Pulmonary artery endothelial cell (primary cell): Measurements from ENCODE around the gene AEBP2. TPM values are rescaled to one million over a fixed set of nuclear protein-coding genes. Genes with fewer than 3 reads are reported as not detected.
"Not testable (repeated sequence)": the region's sequence is repeated elsewhere in the genome, so short reads cannot be mapped to it uniquely, and the experiment has no call there.

ENCODE experiments used
- DNase-seq: peaks from one replicate; pipeline ENCODE4 v3.0.0-alpha.2; 2011; ENCODE audit warnings: low read depth, low spot score
- total RNA-seq: library from RNA; depleted of rRNA; stranded (reverse); fragments of >200 nt; gene quantifications from 2 replicates; pipeline ENCODE4 v1.2.3, GENCODE V29; 2014

The AEBP2 gene, protein sequence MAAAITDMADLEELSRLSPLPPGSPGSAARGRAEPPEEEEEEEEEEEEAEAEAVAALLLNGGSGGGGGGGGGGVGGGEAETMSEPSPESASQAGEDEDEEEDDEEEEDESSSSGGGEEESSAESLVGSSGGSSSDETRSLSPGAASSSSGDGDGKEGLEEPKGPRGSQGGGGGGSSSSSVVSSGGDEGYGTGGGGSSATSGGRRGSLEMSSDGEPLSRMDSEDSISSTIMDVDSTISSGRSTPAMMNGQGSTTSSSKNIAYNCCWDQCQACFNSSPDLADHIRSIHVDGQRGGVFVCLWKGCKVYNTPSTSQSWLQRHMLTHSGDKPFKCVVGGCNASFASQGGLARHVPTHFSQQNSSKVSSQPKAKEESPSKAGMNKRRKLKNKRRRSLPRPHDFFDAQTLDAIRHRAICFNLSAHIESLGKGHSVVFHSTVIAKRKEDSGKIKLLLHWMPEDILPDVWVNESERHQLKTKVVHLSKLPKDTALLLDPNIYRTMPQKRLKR
- total RNA-seq = 21.1 and 21.2 TPM in 2 replicates

DNA sequence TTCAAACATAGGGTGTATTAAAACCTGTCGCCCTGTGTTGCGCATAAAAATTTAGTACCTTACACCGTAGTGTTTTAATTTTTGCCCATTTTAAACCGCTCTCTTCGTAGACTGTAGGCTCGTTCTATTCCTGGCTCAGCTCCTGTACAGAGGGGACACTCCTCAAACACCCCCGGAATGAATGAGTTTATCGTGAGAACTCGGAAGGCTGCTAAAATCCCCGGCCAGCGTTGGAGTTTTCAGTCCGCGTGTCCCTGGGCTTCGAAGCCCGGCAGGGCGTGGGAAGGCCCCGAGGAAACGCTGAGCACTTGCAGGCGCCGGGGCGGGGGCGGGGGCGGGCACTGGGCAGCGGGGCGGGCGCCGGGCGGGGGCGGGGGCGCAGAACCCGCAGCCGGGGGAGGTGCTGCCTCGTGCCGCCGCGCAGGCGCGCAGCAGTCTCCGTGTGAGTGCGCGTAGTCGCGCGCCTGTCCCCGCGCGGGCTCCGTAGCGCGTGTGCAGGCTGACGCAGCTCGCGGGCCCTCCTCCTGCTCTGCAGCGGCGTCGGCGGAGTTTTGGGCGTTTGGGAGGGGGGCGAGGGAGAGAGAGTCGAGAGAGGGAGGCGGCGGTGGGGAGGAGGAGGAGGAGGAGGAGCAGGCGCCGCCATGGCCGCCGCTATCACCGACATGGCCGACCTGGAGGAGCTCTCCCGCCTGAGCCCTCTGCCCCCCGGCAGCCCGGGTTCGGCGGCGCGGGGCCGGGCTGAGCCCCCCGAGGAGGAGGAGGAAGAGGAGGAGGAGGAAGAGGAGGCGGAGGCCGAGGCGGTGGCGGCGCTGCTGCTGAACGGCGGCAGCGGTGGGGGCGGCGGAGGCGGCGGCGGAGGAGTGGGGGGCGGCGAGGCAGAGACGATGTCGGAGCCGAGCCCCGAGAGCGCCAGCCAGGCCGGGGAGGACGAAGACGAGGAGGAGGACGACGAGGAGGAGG, at the start of gene AEBP2:
Gene AEBP2, plus strand, starts transcription at position 434 of the 960 bp plus-strand sequence. Its CDS starts 208 bp downstream, at position 642.
- DNase-seq = peak; percentile 85

DNA sequence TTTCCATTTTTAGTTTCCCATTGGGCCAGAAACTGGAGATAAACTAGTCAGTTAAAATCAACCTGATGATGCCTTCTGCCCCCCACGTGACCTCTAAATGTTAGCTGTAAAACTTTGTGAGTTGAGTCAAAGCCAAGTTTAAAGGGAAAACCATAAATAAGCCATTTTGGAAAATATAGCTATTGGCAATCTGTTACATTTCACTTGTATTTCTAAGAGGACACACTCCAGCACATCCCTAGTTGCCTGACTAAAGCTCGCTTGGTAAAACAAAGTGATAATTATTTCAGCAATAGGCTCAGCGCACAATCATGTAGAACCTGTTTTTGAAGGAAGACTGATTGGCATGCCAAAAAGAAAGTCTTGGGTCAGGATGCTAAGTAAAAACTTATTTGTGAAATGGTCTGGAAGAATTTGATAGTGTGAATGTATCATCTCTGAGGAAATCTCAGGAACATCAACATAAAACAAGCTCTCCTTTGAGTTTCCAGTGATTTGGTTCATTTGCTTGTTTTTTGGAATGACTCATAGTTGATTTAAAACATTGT, 49.2 kb upstream of the AEBP2 start:
- no peak for DNase-seq

DNA sequence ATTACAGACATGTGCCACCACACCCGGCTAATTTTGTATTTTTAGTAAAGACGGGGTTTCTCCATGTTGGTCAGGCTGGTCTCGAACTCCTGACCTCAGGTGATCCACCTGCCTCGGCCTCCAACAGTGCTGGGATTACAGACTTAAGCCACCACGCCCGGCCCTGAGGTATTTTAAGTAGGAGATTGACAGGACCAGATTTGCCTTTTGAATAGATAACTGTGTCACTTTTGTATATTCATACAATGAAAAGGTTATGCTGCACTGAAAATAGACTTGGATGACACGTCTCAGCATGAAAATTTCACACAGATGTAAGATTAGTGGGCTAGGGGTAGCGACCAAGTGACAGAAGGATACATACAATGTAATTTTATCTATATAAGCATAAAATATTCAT, 46.6 kb upstream of the AEBP2 start:
- DNase-seq = not testable (repeated sequence)

DNA sequence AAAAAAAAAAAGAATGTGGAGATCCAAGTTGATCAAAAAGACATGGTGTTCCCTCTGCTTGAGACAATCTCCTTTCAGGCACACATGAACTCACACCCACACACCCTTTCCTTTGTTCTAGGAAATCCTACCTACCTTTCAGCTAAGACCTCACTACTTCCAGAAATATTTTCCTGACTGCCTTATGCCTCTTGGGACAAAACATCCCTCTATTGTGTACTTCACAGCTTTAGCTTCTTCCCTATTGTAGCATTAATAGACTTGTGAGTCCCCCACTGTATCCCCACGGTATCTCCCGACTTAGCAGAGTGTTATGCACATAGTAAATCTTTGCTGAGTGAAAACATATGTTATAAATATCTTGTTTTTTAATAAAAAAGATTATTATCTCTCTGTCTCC, 44.9 kb upstream of the AEBP2 start:
- DNase-seq = no peak

DNA sequence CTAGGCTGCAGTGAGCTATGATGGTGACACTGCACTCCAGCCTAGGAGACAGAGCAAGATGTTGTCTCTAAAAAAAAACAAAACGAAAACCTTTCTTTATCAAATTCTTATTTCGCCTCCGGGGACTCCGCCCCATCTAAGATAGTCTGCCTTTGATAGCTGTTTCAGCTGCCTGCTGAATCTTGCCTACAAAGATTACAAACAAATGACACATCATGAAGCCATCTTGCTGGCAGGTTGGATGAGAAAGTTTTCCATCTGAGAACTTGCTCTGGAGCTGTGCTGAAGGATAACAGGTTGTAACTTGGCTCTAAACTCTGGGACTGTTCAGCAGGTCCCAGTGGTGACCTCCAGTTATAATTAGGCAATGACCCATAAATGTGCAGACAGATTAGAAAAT, 41.8 kb upstream of the AEBP2 start:
- no peak for DNase-seq

DNA sequence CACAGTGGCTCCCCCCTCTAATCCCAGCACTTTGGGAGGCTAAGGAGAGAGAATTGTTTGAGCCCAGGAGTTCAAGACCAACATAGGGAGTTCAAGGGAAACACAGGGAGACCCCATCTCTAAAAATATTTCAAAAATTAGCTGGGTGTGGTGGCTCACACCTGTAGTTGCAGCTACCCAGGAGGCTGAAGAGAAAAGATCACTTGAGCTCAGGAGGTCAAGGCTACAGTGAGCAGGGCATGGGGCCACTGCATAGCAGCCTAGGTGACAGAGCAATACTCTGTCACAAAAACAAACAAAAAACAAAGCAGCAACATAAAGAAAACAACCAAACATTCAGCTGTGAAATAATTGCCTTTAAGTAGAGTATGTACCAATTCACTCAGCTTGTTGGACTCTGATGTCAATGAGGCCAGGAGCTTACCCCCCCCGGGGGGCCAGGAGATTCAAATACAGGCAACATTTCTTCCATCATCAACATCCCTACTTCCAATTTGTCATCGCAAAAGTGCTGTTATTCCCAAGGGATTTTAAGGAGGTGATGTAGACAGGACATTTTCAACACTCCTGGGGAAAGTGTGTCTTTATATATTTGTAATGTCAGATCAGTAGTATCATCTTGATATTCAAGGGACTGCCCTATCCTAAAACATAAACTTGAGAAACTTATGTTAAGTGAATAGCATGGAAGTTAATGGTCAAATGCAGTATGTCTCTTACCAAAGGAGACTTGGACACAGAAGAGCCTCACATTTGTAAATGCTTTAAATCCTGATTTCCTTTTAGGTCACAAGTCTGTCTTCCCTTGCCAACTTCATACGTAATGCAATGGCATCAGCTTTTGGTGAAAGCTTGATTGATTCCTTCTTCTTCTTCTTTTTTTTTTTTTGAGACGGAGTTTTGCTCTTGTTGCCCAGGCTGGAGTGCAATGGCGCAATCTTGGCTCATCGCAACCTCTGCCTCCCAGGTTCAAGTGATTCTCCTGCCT, 40.6 kb upstream of the AEBP2 start:
- DNase-seq = no peak

DNA sequence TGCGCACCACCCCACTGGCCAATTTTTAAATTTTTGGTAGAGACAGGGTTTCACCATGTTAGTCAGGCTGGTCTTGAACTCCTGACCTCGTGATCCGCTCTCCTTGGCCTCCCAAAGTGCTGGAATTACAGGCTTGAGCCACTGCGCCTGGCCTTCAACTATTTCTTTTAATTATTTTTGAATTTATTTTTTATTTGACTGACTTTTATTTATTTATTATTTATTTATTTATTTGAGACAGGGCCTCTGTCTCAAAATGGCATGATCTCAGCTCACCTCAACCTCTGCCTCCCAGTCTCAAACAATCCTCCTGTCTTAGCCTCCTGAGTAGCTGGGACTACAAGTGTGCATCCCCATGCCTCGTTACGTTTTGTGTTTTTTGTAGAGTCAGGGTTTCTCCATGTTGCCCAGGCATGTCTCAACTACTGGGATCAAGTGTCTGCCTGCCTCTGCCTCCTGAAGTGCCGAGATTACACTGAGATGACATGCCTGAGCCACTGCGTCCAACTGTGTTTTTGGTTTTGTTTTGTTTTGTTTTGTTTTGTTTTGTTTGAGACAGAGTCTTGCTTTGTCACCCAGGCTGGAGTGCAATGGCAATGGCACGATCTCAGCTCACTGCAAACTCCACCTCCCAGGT, 38.5 kb upstream of the AEBP2 start:
- DNase-seq = not testable (repeated sequence)

DNA sequence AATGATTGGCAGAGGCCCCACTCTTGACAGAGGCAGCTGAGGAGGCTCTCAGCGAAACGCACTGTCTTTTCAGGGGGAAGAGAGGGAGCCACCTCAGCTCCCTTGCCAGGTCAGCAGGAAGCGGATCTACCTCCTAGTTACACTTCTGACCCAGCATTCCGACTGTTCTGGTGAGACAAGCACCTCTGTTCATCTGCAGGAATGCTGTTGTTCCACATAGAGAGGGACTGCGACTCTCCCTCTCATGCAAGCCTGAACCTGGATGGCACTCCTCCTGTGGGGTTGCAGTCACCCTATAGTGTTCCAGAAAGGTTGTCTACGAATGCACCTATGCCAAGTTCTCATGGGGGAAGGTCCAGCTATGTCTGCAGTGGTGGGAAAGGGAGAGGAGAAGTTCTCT, 37.1 kb upstream of the AEBP2 start:
- DNase-seq = no peak

DNA sequence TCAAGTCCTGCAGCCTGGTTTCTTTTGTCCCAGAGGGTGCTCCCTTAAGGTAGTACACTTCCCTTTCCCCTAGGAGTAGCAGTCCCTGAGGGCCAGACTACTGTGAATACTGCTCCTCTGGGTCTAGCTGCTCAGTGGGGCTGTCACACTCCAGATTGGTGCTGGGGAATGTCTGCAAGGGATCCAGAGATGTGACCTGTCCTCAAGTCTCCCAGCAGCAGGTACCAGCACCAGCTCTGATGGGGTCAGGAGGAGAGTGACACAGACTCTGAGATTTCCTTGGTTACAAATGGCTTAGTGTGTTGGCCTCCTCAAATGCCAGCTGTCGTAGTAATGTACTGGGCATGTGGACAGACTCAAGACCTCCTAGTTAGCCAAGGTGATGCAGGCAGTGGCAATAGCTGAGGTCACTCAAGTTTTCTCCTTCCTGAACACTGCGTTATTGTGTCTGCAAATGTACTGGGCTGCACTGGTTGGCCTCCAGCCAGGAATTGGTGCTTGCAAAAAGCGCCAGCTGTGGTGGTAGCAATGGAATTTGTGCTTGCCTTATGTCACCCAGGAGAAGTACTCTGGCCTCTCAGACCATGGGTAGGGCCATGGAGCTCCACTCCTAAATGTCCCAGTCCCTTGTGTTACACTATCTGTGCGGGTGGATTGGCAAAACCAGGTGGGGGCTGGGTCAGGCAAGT, 36.4 kb upstream of the AEBP2 start:
- peak; percentile 30 for DNase-seq

DNA sequence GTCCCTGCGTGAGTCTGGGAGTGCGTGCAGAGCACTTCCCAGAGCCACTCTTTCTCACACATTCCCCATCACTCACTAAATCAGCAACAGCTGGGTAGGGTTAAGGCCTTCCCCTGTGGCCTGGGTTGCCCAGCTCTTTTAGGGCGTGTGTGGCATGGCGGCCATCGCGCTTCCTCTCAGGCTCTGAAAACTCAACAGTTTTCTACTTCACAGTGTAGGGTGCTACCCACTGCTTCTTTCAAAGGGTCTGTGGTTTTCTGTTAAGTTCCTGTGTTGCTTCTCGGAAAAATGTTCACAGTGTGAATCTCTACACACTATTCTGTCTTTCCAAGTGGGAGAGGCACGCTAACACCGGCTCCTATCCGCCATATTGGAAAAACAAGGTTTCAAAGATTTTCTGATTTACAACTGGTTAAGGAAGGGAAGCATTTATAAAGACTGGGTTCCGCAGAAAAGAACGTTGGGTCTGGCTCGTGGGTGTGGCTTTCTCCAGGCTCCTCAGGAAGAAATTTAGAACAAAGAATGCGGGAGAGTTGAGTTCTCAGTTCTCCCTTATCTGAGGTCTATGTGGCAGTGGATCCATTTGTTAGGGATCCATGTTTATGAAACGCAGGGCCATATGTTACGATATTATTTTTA, 34.9 kb upstream of the AEBP2 start:
- DNase-seq = no peak

DNA sequence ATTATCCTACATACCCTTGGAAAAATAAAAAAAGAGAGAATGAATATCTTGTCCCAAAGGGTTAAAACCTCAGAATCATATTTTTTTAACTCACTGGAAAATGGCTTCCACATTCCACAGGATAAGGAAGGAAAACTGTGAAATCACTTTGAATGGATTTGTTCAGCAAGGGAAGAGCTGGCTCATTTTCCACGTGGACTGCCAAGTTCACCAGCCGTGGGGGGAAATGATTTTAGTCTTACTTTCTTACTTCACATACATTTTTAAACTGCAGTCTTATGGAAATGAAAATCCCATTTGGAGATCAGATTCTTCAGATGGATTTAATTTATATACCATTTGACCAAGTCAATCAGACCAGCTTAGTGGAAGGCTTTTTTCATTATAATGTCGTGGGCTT, 29.9 kb upstream of the AEBP2 start:
- DNase-seq = peak; percentile 27

DNA sequence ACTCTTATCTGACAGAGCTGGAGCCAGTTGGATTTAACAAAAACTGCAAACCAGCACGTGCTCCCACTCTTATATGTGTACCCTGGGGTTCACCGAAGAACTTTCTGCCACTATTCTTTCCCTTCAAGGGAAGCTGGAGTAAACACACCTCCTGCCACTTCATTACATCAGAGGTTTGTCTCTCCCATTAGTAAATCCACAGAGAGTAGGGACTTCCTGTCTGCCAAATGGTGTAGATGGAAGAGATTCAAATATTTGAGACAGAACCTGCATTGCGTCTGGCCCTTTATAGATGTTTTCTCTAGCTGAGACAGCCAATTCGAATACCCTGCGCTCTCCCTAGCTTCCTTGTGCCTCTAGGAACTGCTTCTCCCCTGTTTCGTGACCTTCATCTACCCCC, 29.1 kb upstream of the AEBP2 start:
- DNase-seq = no peak

DNA sequence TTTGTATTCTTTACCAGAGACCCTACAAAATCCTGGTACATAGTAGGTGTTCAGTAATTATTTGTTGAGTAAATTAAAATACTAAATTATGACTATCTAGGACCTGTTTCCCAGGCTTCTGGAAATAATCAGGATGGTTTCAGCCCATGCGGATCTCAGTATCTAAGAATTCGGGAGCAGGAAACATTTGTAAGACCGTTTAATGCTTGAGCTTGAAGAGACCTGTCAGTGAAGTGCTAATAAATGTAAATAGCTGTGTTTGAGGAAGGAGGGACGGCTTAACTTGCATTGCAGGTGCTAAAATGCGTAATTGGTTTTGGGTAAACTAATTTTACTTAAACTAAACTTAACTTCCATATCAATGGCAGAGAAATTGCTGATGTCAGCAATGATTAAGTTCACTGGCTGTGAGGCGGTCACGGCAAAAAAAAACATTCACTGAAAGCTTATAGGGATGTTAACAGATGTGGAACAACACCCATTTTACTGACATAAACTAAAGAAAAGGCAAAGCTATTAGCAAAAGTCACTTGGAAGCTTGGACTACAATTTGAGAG, 28.6 kb upstream of the AEBP2 start:
- DNase-seq = no peak

DNA sequence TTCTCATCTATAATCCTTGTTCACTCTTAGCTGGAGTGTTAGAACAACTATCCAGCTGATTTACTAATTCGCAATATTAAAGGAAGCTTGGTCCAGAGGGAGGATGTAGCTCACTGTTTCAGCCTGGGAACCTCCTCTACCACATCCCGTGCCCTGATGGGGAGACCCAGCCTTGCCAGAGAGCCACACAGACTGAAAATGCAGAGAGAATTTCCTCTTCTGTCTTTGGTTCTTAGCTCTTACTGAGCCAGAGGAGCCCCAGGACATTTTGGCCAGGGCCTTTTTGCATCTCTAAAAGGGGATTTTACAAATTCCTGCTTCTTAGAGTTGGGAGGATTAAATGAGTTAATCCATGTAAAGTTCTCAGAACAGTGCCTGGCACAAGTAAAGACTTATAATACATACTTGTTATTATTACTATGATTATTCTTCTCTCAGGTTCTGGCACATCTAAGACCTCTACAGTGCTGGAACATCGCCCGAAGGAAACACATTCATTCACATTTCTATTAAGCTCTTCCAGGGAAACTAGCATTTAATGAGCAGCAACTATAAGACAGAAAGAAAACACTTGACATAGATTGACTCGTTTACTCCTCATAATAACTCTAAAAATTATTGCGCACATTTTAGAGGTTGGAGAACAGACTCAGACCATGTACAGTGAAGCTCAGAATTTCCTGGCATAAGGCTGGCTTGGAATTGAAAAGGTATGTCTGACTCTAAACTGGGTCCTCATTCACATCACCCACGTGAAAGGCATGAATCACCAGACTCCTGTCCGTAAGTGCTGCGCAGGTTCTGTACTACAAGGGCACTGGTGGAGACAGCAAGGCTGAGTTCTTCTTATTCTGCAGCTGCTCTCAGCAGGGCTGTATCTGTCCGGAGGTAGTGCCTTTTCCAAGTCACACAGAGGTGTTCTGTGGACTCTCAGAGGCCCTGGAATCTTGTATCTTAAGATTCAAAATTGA, 27.8 kb upstream of the AEBP2 start:
- no peak for DNase-seq

DNA sequence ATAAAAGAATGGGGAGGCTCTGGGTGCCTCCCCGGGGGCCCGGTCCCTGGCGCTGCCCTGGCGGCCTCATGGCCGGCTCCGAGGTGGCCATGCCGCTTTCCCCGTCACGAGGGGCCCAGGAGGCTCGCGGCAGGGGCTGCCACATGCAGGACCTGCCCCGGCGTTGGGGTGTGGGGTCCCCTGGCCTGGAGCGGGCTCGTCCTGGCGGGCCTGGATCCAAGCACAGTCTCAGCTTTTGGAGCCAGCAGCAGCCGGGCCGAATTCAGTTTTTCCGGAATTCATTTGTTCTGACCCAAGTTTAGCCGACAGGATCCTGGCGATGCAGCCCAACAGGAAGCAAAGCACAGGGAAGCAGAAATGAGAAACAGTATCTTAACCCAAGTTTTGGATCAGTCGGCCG, 26.4 kb upstream of the AEBP2 start:
- no peak for DNase-seq

DNA sequence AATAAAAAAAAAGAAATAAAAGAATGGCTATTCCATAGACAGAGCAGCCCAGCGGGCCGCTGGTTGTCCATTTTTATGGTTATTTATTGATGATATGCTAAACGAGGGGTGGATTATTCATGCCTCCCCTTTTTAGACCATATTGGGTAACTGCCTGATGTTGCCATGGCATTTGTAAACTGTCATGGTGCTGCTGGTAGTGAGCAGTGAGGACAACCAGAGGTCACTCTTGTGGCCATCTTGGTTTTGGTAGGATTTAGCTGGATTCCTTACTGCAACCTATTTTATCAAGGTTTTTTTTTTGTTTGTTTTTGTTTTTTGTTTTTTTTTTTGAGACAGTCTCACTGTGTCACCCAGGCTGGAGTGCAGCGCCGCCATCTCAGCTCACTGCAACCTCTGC, 25.7 kb upstream of the AEBP2 start:
- not testable (repeated sequence) for DNase-seq

DNA sequence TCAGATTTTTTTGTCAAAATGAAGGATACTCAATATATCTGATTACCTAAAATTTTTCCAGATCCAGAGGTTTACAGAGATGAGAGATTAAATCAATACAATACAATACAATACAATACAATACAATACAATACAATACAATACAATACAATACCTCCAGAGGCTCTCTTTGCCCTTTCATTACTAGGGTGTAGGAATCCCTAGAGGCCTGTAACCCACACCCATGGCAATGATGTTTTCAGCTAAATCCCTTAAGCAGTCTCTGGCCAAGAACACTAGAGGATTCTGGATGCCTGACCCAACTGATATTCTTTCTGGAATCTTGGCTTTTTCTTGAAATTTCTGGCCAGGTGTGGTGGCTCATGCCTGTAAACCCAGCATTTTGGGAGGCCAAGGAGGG, 23.7 kb upstream of the AEBP2 start:
- no peak for DNase-seq

DNA sequence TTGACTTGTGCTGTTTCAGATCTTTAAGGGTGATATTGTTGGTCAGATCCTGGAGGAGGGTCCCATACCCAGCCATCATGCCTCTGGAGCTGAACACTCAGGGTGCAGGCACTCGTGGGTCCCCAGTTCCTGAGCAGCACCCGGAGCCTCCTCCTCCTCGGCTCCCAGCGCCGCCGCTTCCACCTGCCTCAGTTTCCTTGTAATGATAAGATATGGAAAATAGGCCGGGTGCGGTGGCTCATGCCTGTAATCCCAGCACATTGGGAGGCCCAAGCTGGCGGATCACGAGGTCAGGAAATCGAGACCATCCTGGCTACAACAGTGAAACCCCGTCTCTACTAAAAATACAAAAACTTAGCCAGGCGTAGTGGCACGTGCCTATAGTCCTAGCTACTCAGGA, 20.2 kb upstream of the AEBP2 start:
- DNase-seq = no peak
